CD4-positive, alpha-beta memory T cell (primary cell): ENCODE data around the gene SOX6. TPM values are rescaled to one million over a fixed set of nuclear protein-coding genes. Genes with fewer than 3 reads are reported as not detected.

Experiments
- CTCF ChIA-PET: fragments of 350-600 bp; sonication (Branson Sonifier 250); formaldehyde crosslinking; loops from one replicate; lab custom pipeline; 2021; ENCODE audit warnings: inconsistent platforms; ENCODE audit not compliant: partially characterized antibody; lab: Charles Lee
- POLR2A ChIA-PET: fragments of 350-600 bp; sonication (Branson Sonifier 250); formaldehyde crosslinking; loops from one replicate; lab custom pipeline; 2021; ENCODE audit not compliant: partially characterized antibody; lab: Charles Lee
- DNase-seq, 5 donors: peaks; one replicate each; pipeline versions ENCODE4 v3.0.0 to v3.0.0-alpha.2; 2020 to 2022; ENCODE audit warnings: mixed read lengths in 1 of 5
- H3K27ac ChIP-seq: one replicate; pipeline ENCODE4 v1.7.0; 2013; ENCODE audit warnings: low read depth, low read length
- H3K27me3 ChIP-seq: 2 replicates; pipeline ENCODE4 v1.7.0; 2013; ENCODE audit warnings: mild to moderate bottlenecking, low read length, moderate library complexity; ENCODE audit not compliant: insufficient read depth
- H3K36me3 ChIP-seq: 2 replicates; pipeline ENCODE4 v1.7.0; 2013; ENCODE audit warnings: mild to moderate bottlenecking, low read length, moderate library complexity; ENCODE audit not compliant: insufficient read depth
- H3K4me1 ChIP-seq: 2 replicates; pipeline ENCODE4 v1.7.0; 2013; ENCODE audit warnings: mild to moderate bottlenecking, low read length, moderate library complexity; ENCODE audit not compliant: insufficient read depth
- H3K4me3 ChIP-seq, 2 donors: one replicate each; pipeline ENCODE4 v1.7.0; 2013; ENCODE audit warnings: low read length in 2 of 2, mild to moderate bottlenecking in 1 of 2
- H3K9me3 ChIP-seq, 2 donors: one replicate each; pipeline ENCODE4 v1.7.0; 2013; ENCODE audit warnings: low read length in 2 of 2, control low read depth in 1 of 2; ENCODE audit not compliant: control insufficient read depth in 1 of 2
- H3K27ac Mint-ChIP-seq, 7 donors: one replicate each; pipeline ENCODE4 v1.8.0; 2020 to 2021; ENCODE audit warnings: mixed read lengths in 7 of 7, mild to moderate bottlenecking in 6 of 7, inconsistent platforms in 3 of 7, moderate library complexity in 3 of 7
- H3K27me3 Mint-ChIP-seq, 2 donors: one replicate each; pipeline ENCODE4 v1.8.0; 2020 to 2021; ENCODE audit warnings: mixed read lengths in 2 of 2
- H3K36me3 Mint-ChIP-seq, 2 donors: one replicate each; pipeline ENCODE4 v1.8.0; 2020 to 2021; ENCODE audit warnings: mixed read lengths in 2 of 2, inconsistent platforms in 1 of 2, mild to moderate bottlenecking in 1 of 2
- H3K4me1 Mint-ChIP-seq, 4 donors: one replicate each; pipeline ENCODE4 v1.8.0; 2020 to 2021; ENCODE audit warnings: mixed read lengths in 4 of 4, mild to moderate bottlenecking in 1 of 4
- H3K4me3 Mint-ChIP-seq, 8 donors: one replicate each; pipeline ENCODE4 v1.8.0; 2020 to 2021; ENCODE audit warnings: mixed read lengths in 8 of 8, mild to moderate bottlenecking in 7 of 8, moderate library complexity in 6 of 8, inconsistent platforms in 3 of 8
- H3K9me3 Mint-ChIP-seq, 8 donors: one replicate each; pipeline ENCODE4 v1.8.0; 2020 to 2021; ENCODE audit warnings: mixed read lengths in 8 of 8, mild to moderate bottlenecking in 5 of 8, inconsistent platforms in 3 of 8, moderate library complexity in 1 of 8
- intact Hi-C: fragments of 100-400 bp; cut with micrococcal nuclease; formaldehyde crosslinking; loops from one replicate; pipeline ENCODE4 v1.15.1; 2023
- polyA plus RNA-seq, 2 donors: library from polyadenylated mRNA; unstranded; fragments of 300-500 nt; fragmentation: Illumina TruSeq; gene quantifications; one replicate each; pipeline ENCODE4 v1.2.3, GENCODE V29; 2021
- total RNA-seq, 2 experiments: library from RNA; stranded (reverse); gene quantifications; one replicate each; pipeline ENCODE4 v1.2.3, GENCODE V29; 2021

Gene SOX6
- total and polyA plus RNA-seq, 4 experiments from 2014 or later = not detected

DNA sequence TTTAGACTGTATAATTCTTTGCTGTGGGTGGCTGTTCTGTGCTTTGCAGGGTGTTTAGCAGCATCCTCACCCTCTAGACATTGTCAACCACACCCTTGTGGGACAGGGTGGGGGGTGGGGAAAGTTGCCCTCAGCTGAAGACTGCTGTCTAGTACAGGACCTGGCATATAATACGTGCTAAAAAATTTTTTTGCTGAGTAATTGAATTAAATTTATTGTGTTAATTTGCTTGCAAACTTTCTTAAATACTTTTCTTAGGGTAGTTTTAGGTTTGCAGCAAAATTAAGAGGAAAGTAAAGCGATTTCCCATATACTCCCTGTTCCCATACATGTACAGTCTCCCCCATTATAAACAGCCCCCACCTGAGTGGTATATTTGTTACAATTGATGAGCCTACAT, 268.5 kb downstream of the SOX6 start:
- Mint-ChIP-seq H3K27me3 (no peaks in the 10 kb centered on the region), H3K36me3 (no peaks in the 10 kb centered on the region), H3K4me1 (no peaks in the 10 kb centered on the region), H3K27ac (no peak overlapping the region), H3K4me3 (no peak overlapping the region), H3K9me3 (peaks cover 0 to 5% (median 0%) of the 10 kb centered on the region in 8 donors)
- Histone ChIP-seq H3K9me3 (no peaks in the 10 kb centered on the region), H3K36me3 (no peaks in the 10 kb centered on the region), H3K27me3 (no peaks in the 10 kb centered on the region), H3K27ac (no peak overlapping the region), H3K4me3 (no peak overlapping the region), H3K4me1 (no peaks in the 10 kb centered on the region)
- CTCF ChIA-PET = no interaction called here
- DNase-seq = no peak
- POLR2A ChIA-PET = no interaction called here
- intact Hi-C loops = no loop called here

DNA sequence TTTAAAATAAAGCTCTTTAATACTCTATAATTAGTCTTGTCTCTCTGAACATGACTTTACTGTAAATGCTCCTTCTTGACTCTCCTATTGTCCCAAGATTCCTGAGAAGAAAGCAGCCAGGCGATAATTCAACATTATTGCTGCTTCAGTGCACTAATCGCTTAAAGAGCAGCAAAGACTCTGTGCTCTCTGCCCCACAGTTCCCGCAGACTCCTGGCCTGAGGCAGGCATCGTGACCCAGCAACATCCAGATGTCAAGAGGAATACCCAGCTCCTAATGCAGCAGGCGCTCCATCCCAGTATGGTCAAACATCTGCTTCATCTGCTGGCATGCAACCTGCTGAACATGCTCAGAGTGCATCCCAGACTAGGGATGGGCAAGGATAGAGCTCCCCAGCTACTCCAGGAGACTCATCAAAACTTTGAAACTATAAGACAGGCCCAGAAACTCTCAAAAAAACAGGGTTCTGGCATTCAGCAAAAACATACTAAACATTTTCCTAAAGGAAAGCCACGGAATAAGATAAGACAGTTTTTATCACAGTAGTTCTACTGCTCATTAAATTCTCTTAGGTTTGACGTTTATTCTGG, 270.0 kb downstream of the SOX6 start:
- peaks cover 0 to 7% (median 0%) of the 10 kb centered on the region in 8 donors for H3K9me3 Mint-ChIP-seq
- Histone ChIP-seq H3K27me3 (no peaks in the 10 kb centered on the region), H3K4me1 (no peaks in the 10 kb centered on the region), H3K4me3 (no peak overlapping the region), H3K36me3 (no peaks in the 10 kb centered on the region), H3K9me3 (no peaks in the 10 kb centered on the region), H3K27ac (no peak overlapping the region)
- no peaks in the 10 kb centered on the region for H3K36me3 Mint-ChIP-seq
- intact Hi-C loops = no loop called here
- no peaks in the 10 kb centered on the region for H3K27me3 Mint-ChIP-seq
- H3K4me1 Mint-ChIP-seq = no peaks in the 10 kb centered on the region
- CTCF ChIA-PET = no interaction called here
- POLR2A ChIA-PET = no interaction called here
- DNase-seq = no peak
- no peak overlapping the region for H3K27ac Mint-ChIP-seq
- H3K4me3 Mint-ChIP-seq = no peak overlapping the region

DNA sequence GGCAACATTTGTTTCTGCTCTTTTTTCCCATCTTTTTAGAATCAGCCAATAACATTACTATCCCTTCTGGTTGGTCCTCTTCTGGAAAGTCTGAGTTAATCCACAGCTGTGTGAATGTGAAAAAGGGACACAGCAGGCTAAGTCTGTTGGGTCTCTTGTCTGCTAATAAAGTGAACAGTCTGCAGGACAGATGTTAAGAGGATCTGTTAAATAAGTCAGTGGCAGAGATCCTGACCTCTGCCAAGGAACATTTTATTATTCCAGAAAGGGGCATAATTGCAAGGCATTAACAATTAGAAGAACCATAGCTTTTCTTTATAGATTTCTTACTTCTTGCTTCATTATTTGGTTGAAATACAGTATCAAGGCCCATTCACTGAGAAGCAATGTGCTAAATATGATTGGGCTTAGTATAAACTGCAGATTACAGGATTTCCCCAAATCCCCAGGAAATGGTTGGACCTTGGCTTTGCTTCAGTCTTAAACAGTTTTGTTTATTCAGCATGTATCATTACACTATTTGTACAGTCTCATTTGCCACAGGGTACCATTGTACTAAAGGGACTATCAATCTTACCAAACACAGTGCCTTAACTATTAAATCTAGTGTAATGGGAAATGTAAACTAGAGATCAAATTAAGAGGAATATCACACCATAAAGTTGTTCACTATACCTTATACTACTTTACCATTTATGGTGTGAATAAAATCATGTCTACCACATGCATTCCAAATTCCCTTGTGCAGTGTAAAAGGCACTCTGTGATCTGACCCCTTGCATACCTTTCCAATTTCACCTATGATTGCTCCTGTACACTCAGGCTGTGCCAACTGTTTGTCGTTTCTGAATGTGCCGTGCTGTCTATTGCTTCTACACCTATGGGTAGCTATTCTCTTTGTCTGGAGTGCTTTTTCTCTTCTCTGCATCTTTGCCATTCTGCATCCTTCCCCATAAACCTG, 274.0 kb downstream of the SOX6 start:
- ChIA-PET POLR2A (interaction anchor here (0.6 kb wide), 1 partner anchor 23 kb away, joined by 4 read pairs; no protein-coding TSS in a partner anchor), CTCF (no interaction called here)
- H3K4me1 ChIP-seq = no peaks in the 10 kb centered on the region
- no peaks in the 10 kb centered on the region for H3K27me3 ChIP-seq
- H3K27ac Mint-ChIP-seq = no peak overlapping the region
- no peak overlapping the region for H3K4me3 ChIP-seq
- no peaks in the 10 kb centered on the region for H3K36me3 Mint-ChIP-seq
- no peak overlapping the region for H3K4me3 Mint-ChIP-seq
- no peak for DNase-seq
- H3K9me3 ChIP-seq = no peaks in the 10 kb centered on the region
- H3K9me3 Mint-ChIP-seq = peaks cover 0 to 8% (median 3%) of the 10 kb centered on the region in 8 donors
- intact Hi-C loops = no loop called here
- no peaks in the 10 kb centered on the region for H3K27me3 Mint-ChIP-seq
- no peaks in the 10 kb centered on the region for H3K36me3 ChIP-seq
- H3K27ac ChIP-seq = no peak overlapping the region
- no peaks in the 10 kb centered on the region for H3K4me1 Mint-ChIP-seq

DNA sequence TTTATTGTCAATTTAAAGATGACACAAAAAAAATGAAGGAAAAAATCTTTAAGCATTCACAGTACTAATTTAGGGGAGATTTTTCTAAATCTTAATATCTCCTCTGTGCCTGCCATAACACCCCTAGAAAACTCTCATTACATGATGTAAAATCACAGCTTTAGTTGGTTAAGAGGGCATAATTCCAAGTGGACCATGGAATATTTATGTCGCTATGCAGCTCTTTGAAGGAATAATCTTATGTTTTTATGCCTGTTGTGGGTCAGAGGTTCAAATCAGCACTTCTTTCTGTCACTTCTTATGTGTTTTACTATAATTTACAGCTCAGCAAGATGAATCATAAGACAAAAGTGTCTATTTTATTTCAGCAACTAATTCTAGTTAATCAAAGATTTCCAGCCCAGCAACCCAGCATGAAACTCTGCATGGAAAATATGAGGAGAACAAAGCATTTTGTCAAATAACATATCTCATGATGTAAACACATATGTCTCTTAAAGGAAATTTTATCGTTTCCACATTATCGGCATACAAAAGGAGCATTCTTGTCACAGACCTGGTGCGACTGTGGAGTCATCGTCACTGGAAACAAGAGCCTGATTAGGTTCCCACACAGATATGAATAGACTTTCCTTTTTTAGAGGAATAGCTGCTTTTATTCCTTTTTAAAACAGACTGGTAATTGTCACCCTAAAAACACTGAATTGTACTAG, 274.8 kb downstream of the SOX6 start:
- H3K27ac Mint-ChIP-seq = no peak overlapping the region
- no peaks in the 10 kb centered on the region for H3K9me3 ChIP-seq
- no peak overlapping the region for H3K4me3 ChIP-seq
- CTCF ChIA-PET = no interaction called here
- peaks cover 0 to 10% (median 3%) of the 10 kb centered on the region in 8 donors for H3K9me3 Mint-ChIP-seq
- no peak overlapping the region for H3K4me3 Mint-ChIP-seq
- no peaks in the 10 kb centered on the region for H3K4me1 ChIP-seq
- H3K27me3 ChIP-seq = no peaks in the 10 kb centered on the region
- H3K36me3 Mint-ChIP-seq = no peaks in the 10 kb centered on the region
- no peaks in the 10 kb centered on the region for H3K27me3 Mint-ChIP-seq
- DNase-seq = no peak
- H3K36me3 ChIP-seq = no peaks in the 10 kb centered on the region
- H3K4me1 Mint-ChIP-seq = no peaks in the 10 kb centered on the region
- no peak overlapping the region for H3K27ac ChIP-seq
- intact Hi-C loops = no loop called here
- POLR2A ChIA-PET = no interaction called here

DNA sequence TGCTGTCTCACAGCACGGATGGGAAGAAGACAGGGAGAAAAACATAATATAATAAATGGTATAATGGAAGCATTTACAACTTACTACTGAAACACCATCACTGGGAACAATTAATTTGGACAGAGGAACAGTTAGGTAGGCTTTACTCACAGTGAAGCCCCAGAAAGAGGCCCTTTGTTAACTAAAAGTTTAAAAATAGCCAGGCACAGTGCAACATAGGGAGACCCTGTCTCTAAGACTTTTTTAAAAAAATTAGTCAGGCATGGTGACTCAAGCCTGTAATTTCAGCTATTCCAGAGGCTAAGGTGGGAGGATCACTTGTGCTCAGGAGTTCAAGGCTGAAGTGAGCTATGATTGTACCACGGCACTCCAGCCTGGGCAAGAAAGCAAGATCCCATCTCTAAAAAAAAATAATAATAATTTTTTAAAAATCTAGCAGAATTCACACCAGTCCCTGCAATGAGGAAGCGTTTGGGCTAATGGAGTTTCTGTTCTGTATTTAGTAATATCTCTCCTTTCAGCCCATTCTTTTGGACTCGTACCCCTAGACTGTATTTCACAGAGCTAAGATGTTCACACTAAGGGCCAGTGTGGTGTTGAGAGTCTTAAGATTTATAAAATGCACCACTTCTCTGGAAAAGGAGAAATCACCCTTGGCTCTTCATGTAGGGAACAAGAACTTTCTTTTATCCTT, 275.5 kb downstream of the SOX6 start:
- Histone ChIP-seq H3K27me3 (no peaks in the 10 kb centered on the region), H3K4me3 (no peak overlapping the region), H3K9me3 (no peaks in the 10 kb centered on the region), H3K4me1 (no peaks in the 10 kb centered on the region), H3K36me3 (no peaks in the 10 kb centered on the region), H3K27ac (no peak overlapping the region)
- ChIA-PET POLR2A (no interaction called here), CTCF (no interaction called here)
- H3K9me3 Mint-ChIP-seq = peaks cover 2 to 15% (median 5%) of the 10 kb centered on the region in 8 donors
- H3K27ac Mint-ChIP-seq = no peak overlapping the region
- no peak for DNase-seq
- H3K4me1 Mint-ChIP-seq = no peaks in the 10 kb centered on the region
- H3K36me3 Mint-ChIP-seq = no peaks in the 10 kb centered on the region
- no peak overlapping the region for H3K4me3 Mint-ChIP-seq
- no peaks in the 10 kb centered on the region for H3K27me3 Mint-ChIP-seq
- intact Hi-C loops = no loop called here

DNA sequence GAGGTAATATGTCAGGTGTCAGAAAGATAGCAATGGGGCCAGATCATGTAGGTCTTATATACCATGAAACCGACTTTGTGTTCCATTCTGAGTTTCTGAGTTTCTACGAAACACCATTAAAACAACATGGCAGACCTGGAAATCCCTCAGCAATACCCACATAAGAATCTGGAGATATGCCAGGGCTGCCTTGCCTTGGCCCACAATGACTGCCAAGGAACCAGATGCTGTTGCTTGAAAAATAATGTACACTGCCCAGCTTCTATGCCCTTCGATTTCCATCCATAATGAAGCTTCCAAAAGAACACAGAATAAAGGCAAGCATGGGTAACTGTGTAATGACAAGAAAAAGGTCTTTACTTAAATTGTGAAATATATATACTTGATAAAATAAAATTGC, 277.4 kb downstream of the SOX6 start:
- Histone ChIP-seq H3K36me3 (no peaks in the 10 kb centered on the region), H3K9me3 (no peaks in the 10 kb centered on the region), H3K27ac (no peak overlapping the region), H3K4me3 (no peak overlapping the region), H3K27me3 (no peaks in the 10 kb centered on the region), H3K4me1 (no peaks in the 10 kb centered on the region)
- Mint-ChIP-seq H3K36me3 (no peaks in the 10 kb centered on the region), H3K4me1 (no peaks in the 10 kb centered on the region), H3K4me3 (no peak overlapping the region), H3K27ac (no peak overlapping the region), H3K9me3 (peaks cover 3 to 19% (median 9%) of the 10 kb centered on the region in 8 donors), H3K27me3 (no peaks in the 10 kb centered on the region)
- no peak for DNase-seq
- ChIA-PET POLR2A (no interaction called here), CTCF (no interaction called here)
- intact Hi-C loops = no loop called here

GRCh38 chr11:16070573-16070972, 285.8 kb downstream of the SOX6 start:
- Mint-ChIP-seq H3K36me3 (no peaks in the 10 kb centered on the region), H3K4me3 (no peak overlapping the region), H3K27ac (no peak overlapping the region), H3K9me3 (peaks cover 4 to 19% (median 12%) of the 10 kb centered on the region in 8 donors), H3K4me1 (no peaks in the 10 kb centered on the region), H3K27me3 (no peaks in the 10 kb centered on the region)
- Histone ChIP-seq H3K4me3 (no peak overlapping the region), H3K27me3 (no peaks in the 10 kb centered on the region), H3K36me3 (no peaks in the 10 kb centered on the region), H3K4me1 (no peaks in the 10 kb centered on the region), H3K9me3 (no peaks in the 10 kb centered on the region), H3K27ac (no peak overlapping the region)
- ChIA-PET POLR2A (no interaction called here), CTCF (no interaction called here)
- no peak for DNase-seq
- intact Hi-C loops = no loop called here
